CD4-positive, alpha-beta T cell treated with Interleukin-17A for 4 hours (primary cell): ENCODE measurements around the gene CYP11A1.

Experiments used
- DNase-seq: peaks from one replicate; pipeline ENCODE4 v3.0.0-alpha.2; 2020; ENCODE audit warnings: mixed read lengths

CYP11A1 gene

DNA sequence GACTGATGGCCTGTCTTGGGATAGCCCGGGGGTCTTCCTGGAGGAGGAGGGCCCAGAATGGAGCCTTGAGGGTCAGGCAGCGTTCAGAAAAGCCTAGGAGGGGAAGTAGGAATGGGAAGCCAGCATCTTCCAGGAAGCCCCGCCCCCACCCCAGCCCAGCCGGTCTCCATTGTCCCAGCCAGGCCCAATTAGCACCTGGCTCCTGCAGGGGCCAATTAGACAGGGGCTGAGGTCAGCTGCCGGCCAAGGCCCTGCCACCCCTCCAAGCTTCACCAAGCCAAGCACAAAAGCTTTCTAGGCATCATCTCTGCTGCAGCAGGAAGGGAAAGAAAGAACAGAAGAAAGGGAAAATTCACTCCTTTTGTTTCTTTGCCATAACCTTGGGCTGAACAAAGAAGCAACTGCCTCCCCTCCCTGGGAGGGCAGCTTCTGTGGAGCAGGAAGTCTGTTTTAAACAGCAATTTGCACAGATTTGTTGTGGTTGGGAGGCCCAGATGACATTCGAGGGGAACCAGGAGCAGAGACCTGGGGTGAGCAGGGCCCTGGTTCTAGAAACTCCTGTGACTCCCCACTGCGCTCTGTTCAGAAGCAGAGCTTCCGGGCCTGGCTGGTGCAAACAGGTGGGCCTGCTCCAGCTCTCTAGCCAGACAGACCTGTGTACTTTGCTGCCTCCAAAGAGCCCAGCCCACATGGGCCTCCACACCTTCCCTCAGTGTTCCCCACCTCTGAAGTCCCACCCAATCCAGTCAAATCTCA lies 47.7 kb downstream of the CYP11A1 start:
- peak; percentile 16 for DNase-seq

- no peak for DNase-seq
Measured at GRCh38 chr15:74319138-74319460, 48.3 kb downstream of the CYP11A1 start.

- no peak for DNase-seq
Measured at GRCh38 chr15:74318376-74319137, 48.9 kb downstream of the CYP11A1 start.

DNA sequence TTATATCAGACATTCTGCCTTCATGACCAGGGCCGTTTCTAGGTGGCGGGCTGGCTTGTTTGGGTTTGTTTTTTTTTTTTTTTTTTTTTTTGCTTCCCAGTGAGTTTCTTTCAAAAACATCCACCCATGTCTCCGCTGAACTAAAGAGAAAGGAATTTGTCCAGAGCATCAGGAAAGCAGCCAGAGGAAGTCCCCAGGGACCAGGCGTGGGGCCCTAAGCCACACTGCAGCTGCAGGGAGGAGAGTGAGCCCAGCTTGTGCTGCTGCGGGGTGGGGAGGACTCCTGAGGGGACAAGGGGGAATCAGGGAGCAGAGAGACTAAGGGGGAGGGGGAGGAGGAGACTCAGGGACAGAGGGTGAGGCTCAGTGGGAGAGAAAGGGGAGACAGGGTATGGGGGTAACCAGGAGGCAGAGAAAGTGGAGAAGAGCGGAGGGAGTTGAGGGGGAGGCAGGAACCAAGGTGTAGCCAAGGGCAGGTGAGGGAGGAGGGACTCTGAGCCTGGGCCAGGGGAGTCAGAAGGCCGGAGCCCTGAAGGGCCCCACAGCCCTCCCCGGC lies 49.5 kb downstream of the CYP11A1 start:
- DNase-seq = no peak

GRCh38 chr15:74316141-74316540 lies 51.3 kb downstream of the CYP11A1 start:
- DNase-seq = no peak

DNA sequence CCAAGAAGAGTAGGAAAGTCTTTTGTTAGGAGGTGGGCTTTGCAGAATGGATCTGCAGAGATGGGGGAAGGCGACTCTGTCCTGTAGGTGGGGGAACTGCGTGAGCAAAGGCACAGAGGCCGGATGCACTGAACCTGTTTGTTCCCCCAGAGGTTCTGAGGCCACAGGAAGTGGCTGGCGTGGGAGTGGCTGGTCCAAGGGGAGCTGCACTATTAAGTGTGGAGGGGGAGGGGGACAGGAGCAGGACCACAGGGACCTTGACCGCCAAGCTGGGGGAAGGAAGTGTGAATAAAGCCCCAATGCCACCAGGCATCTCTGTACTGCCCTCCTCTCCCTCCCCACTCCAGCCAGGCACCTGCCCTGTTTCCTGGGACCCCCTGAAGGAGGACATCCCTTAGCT lies 51.8 kb downstream of the CYP11A1 start:
- DNase-seq = peak; percentile 28

DNA sequence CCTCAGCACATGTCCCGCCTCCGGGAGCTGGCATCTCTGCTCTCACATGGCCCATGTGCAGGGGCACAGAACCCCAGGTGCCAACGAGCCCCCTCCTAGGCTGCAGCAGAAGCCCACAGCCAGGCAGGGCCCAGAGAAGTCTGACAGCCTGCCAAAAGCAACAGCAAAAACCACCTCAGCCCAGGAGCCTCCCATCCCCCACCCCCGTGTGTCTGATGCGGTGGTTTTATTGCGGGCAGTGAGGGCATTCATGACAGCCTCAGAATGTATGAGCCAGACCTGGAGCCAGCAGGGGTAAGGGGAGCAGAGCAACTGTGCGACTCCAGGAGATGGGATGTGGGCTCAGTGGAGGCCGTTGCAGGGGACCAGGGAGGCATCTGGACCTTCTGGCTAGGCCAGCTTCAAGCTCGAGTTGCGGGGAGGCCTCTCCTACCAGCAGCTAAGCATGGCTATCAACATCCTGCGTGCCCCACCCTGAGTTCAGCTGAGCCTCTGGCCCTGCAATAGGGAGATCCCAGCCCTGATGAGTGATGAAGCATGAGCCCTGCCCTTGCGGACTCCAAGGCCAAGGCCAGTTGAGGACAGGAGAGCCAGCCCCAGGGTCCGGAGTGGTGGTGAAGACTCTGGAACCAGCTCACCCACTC lies 52.5 kb downstream of the CYP11A1 start:
- peak; percentile 44 for DNase-seq

GRCh38 chr15:74313889-74314288 lies 53.6 kb downstream of the CYP11A1 start:
- DNase-seq = no peak

DNA sequence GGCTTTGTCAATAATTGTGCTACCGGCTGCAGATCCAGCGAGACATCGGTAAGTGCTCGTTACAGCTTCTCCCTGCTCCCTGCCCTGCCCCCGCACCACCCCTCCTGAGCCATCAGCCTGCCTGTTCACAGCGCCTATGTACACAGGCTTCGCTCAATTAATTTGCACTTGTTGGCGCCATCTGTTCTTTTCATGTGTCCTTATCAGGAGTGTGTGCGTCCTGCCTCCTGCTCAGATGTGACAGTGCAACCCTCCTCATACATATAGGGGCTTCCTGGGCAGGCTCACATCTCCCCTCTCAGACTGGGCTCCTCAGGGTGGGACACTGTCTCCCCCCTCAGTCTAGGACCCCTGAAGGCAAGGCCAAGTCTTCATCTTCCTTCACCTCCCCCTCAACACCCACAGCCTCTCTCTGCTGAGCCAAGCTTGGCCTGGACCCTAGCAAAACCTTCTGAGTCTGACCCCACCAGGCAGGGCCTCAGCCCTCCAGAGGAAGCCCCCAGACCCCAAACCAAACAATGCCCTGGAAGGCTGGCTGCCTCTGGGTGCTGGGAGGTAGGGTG lies 54.9 kb downstream of the CYP11A1 start:
- DNase-seq = no peak

DNA sequence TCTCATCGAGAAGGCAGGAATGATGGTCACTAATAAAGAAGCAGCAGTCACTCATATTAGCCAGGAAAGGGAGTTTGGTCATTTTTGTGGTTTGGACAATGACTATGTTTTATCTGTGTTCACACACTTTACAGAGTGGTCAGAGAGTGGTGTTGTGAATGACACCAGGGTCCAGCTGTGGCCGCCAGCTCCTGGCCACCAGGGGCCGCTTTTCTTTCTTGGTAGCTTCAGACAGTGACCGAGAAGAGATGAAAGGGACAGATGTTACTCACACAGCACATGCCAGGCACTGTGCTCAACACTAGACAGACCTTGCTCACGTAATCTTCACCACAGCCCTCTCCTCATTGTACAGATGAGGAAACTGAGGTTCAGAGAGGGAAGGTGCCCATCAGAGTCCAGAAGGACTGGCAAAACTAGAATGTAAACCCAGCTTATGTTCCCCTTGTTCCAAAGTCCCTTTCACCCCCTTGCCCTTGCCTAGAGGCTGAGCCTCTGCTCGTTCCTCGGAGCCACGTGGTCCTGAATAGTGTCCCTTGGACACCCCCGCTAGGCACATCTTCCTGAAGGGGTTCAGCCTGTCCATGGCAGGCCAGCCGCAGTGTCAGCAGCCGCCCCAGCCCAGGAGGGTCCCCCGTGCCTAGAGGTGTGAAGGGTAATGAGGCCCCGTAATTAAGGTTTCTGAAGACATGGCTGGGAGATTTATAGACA lies 55.6 kb downstream of the CYP11A1 start:
- DNase-seq = no peak

DNA sequence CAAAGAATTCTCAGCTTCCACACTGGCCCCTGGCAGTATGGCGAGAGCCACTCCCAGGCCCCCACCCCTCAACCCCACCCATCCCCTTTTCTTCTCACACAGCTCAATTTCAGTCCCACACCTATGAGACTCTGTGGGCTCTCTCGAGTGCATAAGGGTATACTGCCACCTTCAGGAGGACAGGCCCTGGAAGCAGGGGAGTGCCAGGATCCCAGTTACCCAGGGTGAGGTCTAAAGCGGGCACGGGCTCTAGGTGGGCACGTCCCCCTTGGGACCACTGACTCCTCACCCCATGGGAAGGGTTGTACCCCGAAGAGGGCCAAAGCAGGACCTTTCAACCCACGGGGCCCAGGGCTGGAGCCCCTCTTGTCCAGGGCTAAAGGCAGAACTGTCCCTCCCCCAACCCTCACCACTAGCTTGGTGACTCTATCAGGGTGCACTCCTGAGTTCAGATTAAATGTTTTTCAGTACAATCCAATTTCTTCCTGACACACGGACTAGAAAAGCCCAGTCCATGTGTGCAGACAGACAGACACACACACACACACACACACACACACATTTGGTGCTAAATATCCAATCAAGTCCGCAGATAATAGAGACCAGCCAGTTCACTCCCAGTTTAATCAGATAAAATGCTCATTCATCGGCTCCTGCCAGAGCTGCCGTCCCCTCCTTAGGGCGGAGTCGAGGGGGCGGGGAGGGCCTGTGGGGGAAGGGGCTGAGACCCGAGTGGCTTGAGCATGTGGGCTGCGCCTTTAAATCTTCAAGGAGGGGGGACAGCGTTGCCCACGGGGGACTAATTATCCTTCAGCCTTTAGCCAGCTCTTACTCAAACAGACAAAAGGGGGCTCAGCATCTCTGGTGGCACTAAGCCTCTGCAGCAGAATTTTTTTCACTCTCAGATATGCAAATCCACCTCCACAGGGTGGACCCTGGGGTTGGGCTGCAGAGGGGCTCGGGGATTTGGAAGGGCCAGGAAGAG lies 59.3 kb downstream of the CYP11A1 start:
- DNase-seq = peak; percentile 26

GRCh38 chr15:74306781-74307217 lies 60.6 kb downstream of the CYP11A1 start:
- no peak for DNase-seq

- DNase-seq = no peak
Measured at GRCh38 chr15:74305687-74306086, 61.8 kb downstream of the CYP11A1 start.

- no peak for DNase-seq
Measured at GRCh38 chr15:74304431-74304830, 63.0 kb downstream of the CYP11A1 start.

DNA sequence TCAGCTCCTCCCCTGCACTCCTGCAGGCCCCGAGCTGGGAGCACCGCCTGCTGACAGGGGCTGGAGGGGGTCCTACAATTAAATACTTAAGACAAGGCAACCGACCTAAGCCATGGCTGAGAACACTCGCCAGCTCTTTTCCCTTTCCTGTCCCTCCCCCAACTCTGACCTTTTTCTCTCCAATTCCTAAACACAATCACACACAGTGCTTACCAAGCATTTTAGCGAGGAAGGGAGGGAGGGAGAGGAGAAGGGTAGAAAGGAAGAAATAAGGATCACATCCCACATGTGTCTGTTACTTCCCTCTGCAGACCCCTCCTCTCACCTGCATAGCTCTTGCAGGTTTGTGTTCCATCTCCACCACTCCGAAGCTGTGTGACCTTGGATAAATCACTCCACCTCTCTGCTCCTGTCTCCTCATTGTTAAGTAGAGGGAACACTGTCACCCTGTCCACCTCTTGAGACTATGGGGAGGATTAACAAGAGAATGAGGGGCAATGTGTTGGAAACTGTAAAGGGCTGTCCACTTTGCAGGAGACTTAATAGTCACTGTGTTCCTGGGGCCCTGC lies 63.6 kb downstream of the CYP11A1 start:
- DNase-seq = no peak

GRCh38 chr15:74302821-74303359 lies 64.6 kb downstream of the CYP11A1 start:
- peak; percentile 50 for DNase-seq

GRCh38 chr15:74301583-74302361 lies 65.7 kb downstream of the CYP11A1 start:
- no peak for DNase-seq

GRCh38 chr15:74300057-74300795 lies 67.2 kb downstream of the CYP11A1 start:
- no peak for DNase-seq

- DNase-seq = no peak
Measured at GRCh38 chr15:74297887-74298286, 69.6 kb downstream of the CYP11A1 start.
